VCaP (cell line): ENCODE data around the gene NAT16.
"Not testable (repeated sequence)": the region's sequence is repeated elsewhere in the genome, so short reads cannot be mapped to it uniquely, and the experiment has no call there.

Source experiments
- H3K27ac ChIP-seq: fragments of 450-650 bp; 2 replicates; pipeline ENCODE4 v1.5.1; 2017
- TF ChIP-seq, protein P1 (sequence below): fragments of 450-650 bp; conservative IDR thresholded peaks from 2 replicates; pipeline ENCODE4 v1.5.1; 2017; ENCODE audit warnings: mild to moderate bottlenecking, moderate library complexity

Gene NAT16

DNA sequence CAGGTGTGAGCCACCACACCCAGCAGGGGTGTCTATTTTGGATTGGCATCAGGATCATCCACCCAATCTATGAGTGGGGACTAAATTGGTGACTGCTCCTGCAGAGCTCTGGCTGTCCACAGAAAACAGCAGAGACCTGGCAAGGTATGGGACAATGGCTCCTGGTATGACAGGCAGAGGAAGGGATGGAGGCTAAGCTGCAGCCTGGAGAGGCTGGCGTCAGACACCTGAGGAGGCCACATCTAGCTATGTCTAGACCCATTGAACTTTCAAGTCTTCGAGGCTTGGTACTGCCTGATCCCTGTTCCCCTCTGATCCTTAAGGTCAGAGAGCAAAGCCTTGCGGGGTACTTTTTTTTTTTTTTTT is 56.4 kb downstream of the NAT16 start:
- TF ChIP-seq, protein P1, sequence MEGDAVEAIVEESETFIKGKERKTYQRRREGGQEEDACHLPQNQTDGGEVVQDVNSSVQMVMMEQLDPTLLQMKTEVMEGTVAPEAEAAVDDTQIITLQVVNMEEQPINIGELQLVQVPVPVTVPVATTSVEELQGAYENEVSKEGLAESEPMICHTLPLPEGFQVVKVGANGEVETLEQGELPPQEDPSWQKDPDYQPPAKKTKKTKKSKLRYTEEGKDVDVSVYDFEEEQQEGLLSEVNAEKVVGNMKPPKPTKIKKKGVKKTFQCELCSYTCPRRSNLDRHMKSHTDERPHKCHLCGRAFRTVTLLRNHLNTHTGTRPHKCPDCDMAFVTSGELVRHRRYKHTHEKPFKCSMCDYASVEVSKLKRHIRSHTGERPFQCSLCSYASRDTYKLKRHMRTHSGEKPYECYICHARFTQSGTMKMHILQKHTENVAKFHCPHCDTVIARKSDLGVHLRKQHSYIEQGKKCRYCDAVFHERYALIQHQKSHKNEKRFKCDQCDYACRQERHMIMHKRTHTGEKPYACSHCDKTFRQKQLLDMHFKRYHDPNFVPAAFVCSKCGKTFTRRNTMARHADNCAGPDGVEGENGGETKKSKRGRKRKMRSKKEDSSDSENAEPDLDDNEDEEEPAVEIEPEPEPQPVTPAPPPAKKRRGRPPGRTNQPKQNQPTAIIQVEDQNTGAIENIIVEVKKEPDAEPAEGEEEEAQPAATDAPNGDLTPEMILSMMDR: no peak

GRCh38 chr7:101122933-101123702 is 57.0 kb downstream of the NAT16 start:
- H3K27ac ChIP-seq: no peak overlapping the region
- TF ChIP-seq, protein P1: no peak

More for the DNA sequence above, 56.4 kb downstream of the NAT16 start:
- no peak overlapping the region for H3K27ac ChIP-seq

- TF ChIP-seq, protein P1: no peak
- no peak overlapping the region for H3K27ac ChIP-seq
Observed at GRCh38 chr7:101121991-101122932, 57.8 kb downstream of the NAT16 start.

DNA sequence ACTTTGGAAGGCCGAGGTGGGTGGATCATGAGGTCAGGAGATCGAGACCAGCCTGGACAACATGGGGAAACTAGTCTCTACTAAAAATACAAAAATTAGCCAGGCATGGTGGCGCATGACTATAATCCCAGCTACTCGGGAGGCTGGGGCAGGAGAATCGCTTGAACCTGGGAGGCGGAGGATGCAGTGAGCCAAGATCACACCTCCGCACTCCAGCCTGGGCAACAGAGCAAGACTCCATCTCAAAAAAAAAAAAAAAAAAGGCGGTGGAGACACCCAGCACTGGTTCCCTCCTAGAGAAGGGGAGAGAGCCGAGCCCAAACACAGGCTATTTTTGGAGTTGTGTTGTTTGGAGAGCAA is 58.5 kb downstream of the NAT16 start:
- H3K27ac ChIP-seq: not testable (repeated sequence)
